Mucosa of stomach (tissue), 1 donor: Measurements from ENCODE around the gene IFT25.
"Not testable (repeated sequence)": the region's sequence is repeated elsewhere in the genome, so short reads cannot be mapped to it uniquely, and the experiment has no call there.

ENCODE experiments used
- H3K27me3 ChIP-seq: one replicate; pipeline ENCODE4 v1.7.0; 2013; ENCODE audit warnings: mild to moderate bottlenecking, low read length; ENCODE audit not compliant: control insufficient read depth, insufficient read depth
- H3K36me3 ChIP-seq: one replicate; pipeline ENCODE4 v1.7.0; 2013; ENCODE audit warnings: low read length; ENCODE audit not compliant: control insufficient read depth, insufficient read depth
- H3K4me1 ChIP-seq: one replicate; pipeline ENCODE4 v1.7.0; 2013; ENCODE audit warnings: mild to moderate bottlenecking, low read length; ENCODE audit not compliant: control insufficient read depth, insufficient read depth
- H3K4me3 ChIP-seq: one replicate; pipeline ENCODE4 v1.7.0; 2013; ENCODE audit warnings: low read length
- H3K9ac ChIP-seq: one replicate; pipeline ENCODE4 v1.7.0; 2013; ENCODE audit warnings: mild to moderate bottlenecking, low read length, moderate library complexity
- H3K9me3 ChIP-seq: one replicate; pipeline ENCODE4 v1.7.0; 2013; ENCODE audit warnings: mild to moderate bottlenecking, low read length, moderate library complexity; ENCODE audit not compliant: control insufficient read depth
- donor health status: Pancreatic carcinoma.

IFT25 gene

GRCh38 chr1:53971718-53972117 is 26.2 kb upstream of the IFT25 start:
- Histone ChIP-seq H3K4me3 (no peak overlapping the region), H3K27me3 (no peaks in the 10 kb centered on the region), H3K9ac (no peak overlapping the region), H3K9me3 (no peaks in the 10 kb centered on the region), H3K36me3 (no peaks in the 10 kb centered on the region), H3K4me1 (no peaks in the 10 kb centered on the region)

GRCh38 chr1:53969323-53969722 is 23.8 kb upstream of the IFT25 start:
- not testable (repeated sequence) for H3K4me3 ChIP-seq, H3K36me3 ChIP-seq, H3K9ac ChIP-seq, H3K9me3 ChIP-seq, H3K4me1 ChIP-seq, H3K27me3 ChIP-seq

DNA sequence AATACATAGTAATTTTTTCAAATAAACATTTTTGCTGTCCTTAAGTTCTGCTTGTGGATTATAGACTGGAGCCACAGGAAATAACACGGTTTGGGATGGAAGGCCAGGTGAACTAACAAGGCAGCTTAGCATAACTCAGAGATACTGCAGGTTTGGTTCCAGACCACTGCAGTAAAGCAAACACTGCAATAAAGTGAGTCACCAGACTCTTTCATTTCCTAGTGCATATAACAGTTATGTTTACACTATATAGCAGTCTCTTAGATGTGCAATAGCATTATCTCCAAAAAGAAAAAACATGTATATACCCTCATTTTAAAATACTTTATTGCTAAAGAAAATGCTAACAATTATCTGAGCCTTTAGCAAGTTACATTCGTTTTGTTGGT is 22.6 kb upstream of the IFT25 start:
- Histone ChIP-seq H3K27me3 (no peaks in the 10 kb centered on the region), H3K9ac (no peak overlapping the region), H3K36me3 (no peaks in the 10 kb centered on the region), H3K4me3 (no peak overlapping the region), H3K4me1 (no peaks in the 10 kb centered on the region), H3K9me3 (no peaks in the 10 kb centered on the region)

DNA sequence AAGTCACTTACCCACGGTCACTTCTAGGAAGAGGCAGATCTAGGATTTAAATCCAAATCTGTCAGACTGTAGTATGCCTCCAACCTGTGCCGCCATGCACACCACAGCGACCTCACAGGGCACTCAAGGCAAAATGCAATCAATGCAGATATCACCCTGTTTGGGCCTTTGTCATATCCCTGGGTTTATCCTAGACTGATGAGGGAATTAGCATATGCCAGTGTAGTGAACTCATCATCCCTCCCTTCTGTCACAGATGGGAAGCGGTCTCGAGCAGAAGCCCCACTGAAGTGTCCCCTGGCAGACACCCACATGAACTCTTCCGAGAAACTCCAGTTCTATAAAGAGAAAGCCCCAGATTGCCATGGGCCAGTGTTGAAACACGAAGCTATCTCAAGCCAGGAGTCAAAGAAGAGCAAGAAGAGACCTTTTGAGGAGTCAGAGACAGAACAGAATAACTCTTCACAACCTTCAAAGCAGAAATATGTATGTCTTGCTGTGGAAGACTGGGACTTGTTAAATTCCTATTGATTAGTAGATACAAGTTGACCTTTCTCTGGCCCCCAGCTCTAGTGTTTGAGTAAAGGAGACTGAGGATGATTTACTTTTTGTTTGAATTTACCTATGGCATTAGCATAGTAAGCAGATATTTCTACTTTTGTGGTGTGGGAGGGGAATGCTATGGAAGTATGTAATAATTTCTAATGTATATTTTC is 22.1 kb upstream of the IFT25 start:
- no peaks in the 10 kb centered on the region for H3K36me3 ChIP-seq
- H3K4me1 ChIP-seq: no peaks in the 10 kb centered on the region
- no peaks in the 10 kb centered on the region for H3K27me3 ChIP-seq
- H3K4me3 ChIP-seq: no peak overlapping the region
- H3K9ac ChIP-seq: no peak overlapping the region
- no peaks in the 10 kb centered on the region for H3K9me3 ChIP-seq

- no peaks in the 10 kb centered on the region for H3K36me3 ChIP-seq
- no peak overlapping the region for H3K4me3 ChIP-seq
- H3K27me3 ChIP-seq: no peaks in the 10 kb centered on the region
- H3K4me1 ChIP-seq: no peaks in the 10 kb centered on the region
- H3K9ac ChIP-seq: no peak overlapping the region
- H3K9me3 ChIP-seq: no peaks in the 10 kb centered on the region
These were observed 21.3 kb upstream of the IFT25 start for GRCh38 chr1:53966794-53967193.

- no peak overlapping the region for H3K9ac ChIP-seq
- no peak overlapping the region for H3K4me3 ChIP-seq
- H3K4me1 ChIP-seq: no peaks in the 10 kb centered on the region
- no peaks in the 10 kb centered on the region for H3K36me3 ChIP-seq
- H3K9me3 ChIP-seq: no peaks in the 10 kb centered on the region
- H3K27me3 ChIP-seq: no peaks in the 10 kb centered on the region
These were observed 18.6 kb upstream of the IFT25 start for GRCh38 chr1:53964109-53964508.

DNA sequence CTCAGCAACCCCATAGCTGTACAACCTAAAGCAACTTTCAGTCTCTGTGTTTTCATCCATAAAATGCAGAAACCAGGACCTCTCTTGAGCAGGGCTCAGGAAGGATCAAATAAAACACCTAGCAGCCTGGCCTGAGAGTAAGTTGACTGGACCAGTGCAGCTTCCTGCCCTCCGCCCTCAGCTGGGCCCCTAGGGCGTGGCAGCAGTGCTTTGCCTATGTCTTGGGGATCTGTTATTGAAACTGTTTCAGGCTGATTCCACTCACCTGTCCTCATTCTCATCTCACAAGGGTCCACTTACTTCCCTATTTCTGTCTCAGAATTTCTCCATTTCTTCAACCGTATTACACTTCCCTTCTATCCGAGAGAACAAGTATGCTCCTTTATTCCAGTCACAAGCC is 18.0 kb upstream of the IFT25 start:
- H3K36me3 ChIP-seq: no peaks in the 10 kb centered on the region
- H3K27me3 ChIP-seq: no peaks in the 10 kb centered on the region
- no peaks in the 10 kb centered on the region for H3K9me3 ChIP-seq
- H3K4me3 ChIP-seq: no peak overlapping the region
- H3K9ac ChIP-seq: no peak overlapping the region
- no peaks in the 10 kb centered on the region for H3K4me1 ChIP-seq

DNA sequence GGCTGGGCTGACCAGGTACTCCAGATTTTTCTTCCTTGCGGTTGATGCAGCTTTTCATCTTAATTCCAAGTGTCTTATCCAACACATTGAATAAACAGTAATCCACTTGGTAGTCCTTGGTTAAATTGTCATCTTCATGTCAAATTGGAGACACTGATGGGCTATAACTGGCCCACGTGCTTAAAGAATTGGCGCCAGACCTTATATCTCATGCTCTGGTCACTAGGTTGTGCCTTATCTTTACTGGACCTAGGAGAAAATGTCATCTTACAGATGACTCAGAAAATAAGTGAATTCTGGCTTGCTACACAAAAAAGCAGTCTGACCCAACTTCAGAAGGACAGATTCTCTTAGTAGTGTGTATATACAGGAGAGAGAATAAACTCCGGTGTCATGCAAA is 16.9 kb upstream of the IFT25 start:
- Histone ChIP-seq H3K4me1 (peaks cover 1% of the 10 kb centered on the region), H3K27me3 (no peaks in the 10 kb centered on the region), H3K9ac (no peak overlapping the region), H3K9me3 (no peaks in the 10 kb centered on the region), H3K4me3 (no peak overlapping the region), H3K36me3 (no peaks in the 10 kb centered on the region)

DNA sequence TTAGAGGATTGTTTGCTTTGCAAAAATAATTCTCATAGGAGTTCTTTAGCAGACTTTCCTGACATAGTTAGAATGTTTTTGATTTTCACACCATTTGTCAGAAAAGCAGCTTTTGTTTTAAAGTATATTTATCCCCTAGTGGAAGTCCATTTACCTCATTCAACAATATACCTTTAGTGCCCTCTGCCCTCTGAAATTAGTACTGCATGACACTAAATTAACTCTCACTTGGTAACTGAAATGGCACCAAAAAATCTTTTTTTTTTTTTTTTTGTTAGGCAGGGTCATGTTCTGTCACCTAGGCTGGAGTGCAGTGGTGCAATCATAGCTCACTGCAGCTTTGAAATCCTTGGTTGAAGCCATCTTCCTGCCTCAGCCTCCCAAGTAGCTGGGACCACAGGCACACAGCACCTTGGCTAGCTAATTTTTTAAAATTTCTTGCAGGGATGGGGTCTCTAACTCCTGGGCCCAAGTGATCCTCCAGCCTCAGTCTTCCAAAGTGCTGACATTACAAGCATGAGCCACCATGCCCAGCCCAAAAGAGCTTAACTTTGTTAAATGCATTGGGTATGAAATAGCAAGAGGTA is 14.3 kb upstream of the IFT25 start:
- Histone ChIP-seq H3K4me3 (no peak overlapping the region), H3K36me3 (no peaks in the 10 kb centered on the region), H3K4me1 (peaks cover 10% of the 10 kb centered on the region), H3K9me3 (no peaks in the 10 kb centered on the region), H3K27me3 (no peaks in the 10 kb centered on the region), H3K9ac (no peak overlapping the region)

- no peaks in the 10 kb centered on the region for H3K27me3 ChIP-seq
These were observed 11.8 kb upstream of the IFT25 start for GRCh38 chr1:53957194-53957818.

GRCh38 chr1:53956308-53957168 is 11.0 kb upstream of the IFT25 start:
- H3K36me3 ChIP-seq: no peaks in the 10 kb centered on the region
- peaks cover 10% of the 10 kb centered on the region for H3K4me1 ChIP-seq
- peak overlapping the region; percentile 9 for H3K9ac ChIP-seq
- H3K9me3 ChIP-seq: no peaks in the 10 kb centered on the region
- H3K27me3 ChIP-seq: no peaks in the 10 kb centered on the region
- H3K4me3 ChIP-seq: no peak overlapping the region

More at GRCh38 chr1:53957194-53957818, 11.8 kb upstream of the IFT25 start:
- Histone ChIP-seq H3K36me3 (no peaks in the 10 kb centered on the region), H3K4me3 (no peak overlapping the region), H3K4me1 (peaks cover 10% of the 10 kb centered on the region), H3K9ac (peak overlapping the region; percentile 9), H3K9me3 (no peaks in the 10 kb centered on the region)

DNA sequence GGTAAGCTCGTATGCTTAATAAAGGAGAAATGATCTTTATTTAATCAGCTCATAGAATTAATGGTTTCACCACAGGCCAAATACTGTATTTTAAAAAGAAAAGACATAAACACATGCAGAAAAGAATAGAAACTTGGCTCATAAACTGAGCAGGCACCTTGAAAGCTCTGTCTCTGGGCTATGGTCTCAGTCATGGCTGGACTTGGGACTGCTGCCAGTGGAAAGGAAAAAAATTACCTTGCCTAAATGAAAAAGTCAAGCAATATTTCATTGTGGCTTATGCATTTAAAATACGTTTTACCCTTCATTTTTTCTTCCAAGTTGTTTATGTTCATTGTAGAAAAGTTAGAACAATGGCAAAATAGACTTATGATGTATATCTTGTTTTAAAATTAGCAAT is 8.6 kb upstream of the IFT25 start:
- no peak overlapping the region for H3K4me3 ChIP-seq
- no peak overlapping the region for H3K9ac ChIP-seq
- H3K36me3 ChIP-seq: no peaks in the 10 kb centered on the region
- H3K4me1 ChIP-seq: peaks cover 10% of the 10 kb centered on the region
- H3K27me3 ChIP-seq: no peaks in the 10 kb centered on the region
- H3K9me3 ChIP-seq: no peaks in the 10 kb centered on the region
